SH-SY5Y (cell line): ENCODE results near the gene GNL3.

Experiments
- GATA2 ChIP-seq: IDR thresholded peaks from 2 replicates; pipeline ENCODE4 v1.6.1; 2011; ENCODE audit warnings: mild to moderate bottlenecking, low read depth, low read length
- GATA3 ChIP-seq: IDR thresholded peaks from 2 replicates; pipeline ENCODE4 v1.6.1; 2011; ENCODE audit warnings: low read depth, mild to moderate bottlenecking, low read length, moderate library complexity

GRCh38 chr3:52663098-52663497 lies 22.7 kb upstream of the GNL3 start:
- TF ChIP-seq GATA2 (no peak), GATA3 (no peak)
